GM12878 (cell line): ENCODE data around the gene CREB3L4.

ENCODE experiments used
- ASH2L ChIP-seq: fragments of 300-600, 200-600 bp; sonication (generic); IDR thresholded peaks from 2 replicates; pipeline ENCODE4 v1.6.1; 2017; ENCODE audit warnings: low read depth, mild to moderate bottlenecking, borderline replicate concordance
- CHD2 ChIP-seq: IDR thresholded peaks from 2 replicates; pipeline ENCODE4 v1.6.1; 2011; ENCODE audit warnings: low read depth, low read length, improper control_type of control experiment, borderline replicate concordance
- CREM ChIP-seq: IDR thresholded peaks from 2 replicates; pipeline ENCODE4 v1.6.1; 2014; ENCODE audit warnings: antibody characterized with exemption, low read depth
- CTCF ChIP-seq, 3 experiments: IDR thresholded peaks in 2 of 3; conservative IDR thresholded peaks in 1 of 3; 2 replicates each; pipeline ENCODE4 v1.5.1; 2011; ENCODE audit warnings: low read depth in 3 of 3, low read length in 3 of 3, mild to moderate bottlenecking in 3 of 3, control low read depth in 2 of 3, moderate library complexity in 2 of 3, inconsistent platforms in 1 of 3, mixed read lengths in 1 of 3; ENCODE audit not compliant: control insufficient read depth in 2 of 3, insufficient read depth in 1 of 3; ENCODE audit errors: extremely low read depth in 1 of 3
- ELK1 ChIP-seq: IDR thresholded peaks from 2 replicates; pipeline ENCODE4 v1.6.1; 2012; ENCODE audit warnings: low read depth, low read length, improper control_type of control experiment
- FOS ChIP-seq: IDR thresholded peaks from 3 replicates; pipeline ENCODE4 v1.6.1; 2011; ENCODE audit warnings: borderline replicate concordance; ENCODE audit not compliant: insufficient read length; ENCODE audit errors: extremely low read depth
- JUNB ChIP-seq: IDR thresholded peaks from 2 replicates; pipeline ENCODE4 v1.6.1; 2016; ENCODE audit warnings: antibody characterized with exemption, mild to moderate bottlenecking
- RBBP5 ChIP-seq: fragments of 200-600 bp; sonication (generic); conservative IDR thresholded peaks from 2 replicates; pipeline ENCODE4 v1.6.1; 2016
- SP1 ChIP-seq: IDR thresholded peaks from one replicate; pipeline ENCODE4 v1.6.1; 2011; ENCODE audit warnings: low read depth, low read length
- SREBF2 ChIP-seq: IDR thresholded peaks from 2 replicates; pipeline ENCODE4 v1.6.1; 2012; ENCODE audit warnings: mild to moderate bottlenecking, low read length
- ZNF622 ChIP-seq: fragments of 450-650 bp; IDR thresholded peaks from 2 replicates; pipeline ENCODE4 v1.6.1; 2017; ENCODE audit warnings: mild to moderate bottlenecking, inconsistent platforms
- TF ChIP-seq, protein P1 (sequence below): fragments of 450-650 bp; IDR thresholded peaks from 2 replicates; pipeline ENCODE4 v1.6.1; 2014; ENCODE audit warnings: mild to moderate bottlenecking
- TF ChIP-seq, protein P2 (sequence below): IDR thresholded peaks from 2 replicates; pipeline ENCODE4 v1.6.1; 2012; ENCODE audit warnings: low read length, inconsistent platforms

DNA sequence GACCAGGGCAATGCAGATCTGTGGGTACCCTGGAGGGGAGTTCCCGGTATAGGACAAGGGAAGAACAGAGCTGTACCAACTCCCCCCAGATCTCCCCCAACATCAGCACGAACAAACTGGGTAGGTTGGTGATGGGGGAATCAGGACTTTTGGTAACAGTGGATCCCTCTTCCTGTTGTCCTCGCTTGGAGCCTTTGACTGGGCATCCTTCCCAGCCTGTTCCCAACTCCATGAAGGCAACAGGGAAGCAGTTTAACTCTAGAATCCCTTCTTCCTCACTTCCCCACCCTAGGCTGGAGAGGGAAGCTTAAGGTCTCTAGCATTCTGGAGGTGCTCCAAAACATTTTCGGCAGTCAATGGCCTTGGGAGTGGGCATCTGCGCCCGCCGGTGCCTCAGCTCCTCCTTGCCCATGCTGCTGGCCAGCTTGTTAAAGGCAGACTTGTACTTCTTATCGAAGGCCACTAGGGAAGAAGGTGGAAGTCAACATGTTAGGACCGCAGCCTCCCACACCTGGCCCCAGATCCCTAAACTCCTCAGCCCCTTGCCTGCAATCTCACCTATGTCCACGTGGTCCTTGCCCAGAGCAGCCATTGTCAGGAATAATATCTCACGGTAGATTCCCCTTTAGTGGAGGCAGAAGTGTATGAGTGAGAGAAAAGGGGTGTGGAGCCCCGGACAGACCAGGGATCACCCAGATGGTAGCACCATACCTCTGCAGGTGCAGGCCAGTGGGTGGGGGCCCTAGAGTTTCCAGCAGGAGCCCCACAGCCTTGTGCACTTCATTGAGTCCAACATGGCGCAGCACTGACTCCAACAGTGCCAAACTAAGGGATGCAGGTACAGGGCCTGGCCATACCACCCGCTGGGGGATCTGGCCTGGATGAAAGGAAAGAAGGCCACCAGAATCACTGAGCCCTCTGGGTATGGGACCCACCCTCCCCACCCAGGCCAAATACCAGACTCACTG lies 37.4 kb upstream of the CREB3L4 start:
- TF ChIP-seq CHD2, result no peak
- no peak for TF ChIP-seq CTCF (IDR thresholded peaks at IDR 0.05 in 2 of 3, conservative IDR thresholded peaks at IDR 0.05 in 1 of 3; ENCODE audit: control insufficient read depth in 2 of 3, extremely low read depth in 1 of 3, insufficient read depth in 1 of 3, low read depth in 3 of 3, low read length in 3 of 3)
- TF ChIP-seq, protein P1, sequence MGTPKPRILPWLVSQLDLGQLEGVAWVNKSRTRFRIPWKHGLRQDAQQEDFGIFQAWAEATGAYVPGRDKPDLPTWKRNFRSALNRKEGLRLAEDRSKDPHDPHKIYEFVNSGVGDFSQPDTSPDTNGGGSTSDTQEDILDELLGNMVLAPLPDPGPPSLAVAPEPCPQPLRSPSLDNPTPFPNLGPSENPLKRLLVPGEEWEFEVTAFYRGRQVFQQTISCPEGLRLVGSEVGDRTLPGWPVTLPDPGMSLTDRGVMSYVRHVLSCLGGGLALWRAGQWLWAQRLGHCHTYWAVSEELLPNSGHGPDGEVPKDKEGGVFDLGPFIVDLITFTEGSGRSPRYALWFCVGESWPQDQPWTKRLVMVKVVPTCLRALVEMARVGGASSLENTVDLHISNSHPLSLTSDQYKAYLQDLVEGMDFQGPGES, result no peak
- no peak for TF ChIP-seq JUNB
- TF ChIP-seq ASH2L, result no peak
- no peak for TF ChIP-seq FOS
- TF ChIP-seq CREM, result no peak
- TF ChIP-seq ELK1, result no peak
- TF ChIP-seq RBBP5, result no peak
- no peak for TF ChIP-seq SP1
- TF ChIP-seq, protein P2, sequence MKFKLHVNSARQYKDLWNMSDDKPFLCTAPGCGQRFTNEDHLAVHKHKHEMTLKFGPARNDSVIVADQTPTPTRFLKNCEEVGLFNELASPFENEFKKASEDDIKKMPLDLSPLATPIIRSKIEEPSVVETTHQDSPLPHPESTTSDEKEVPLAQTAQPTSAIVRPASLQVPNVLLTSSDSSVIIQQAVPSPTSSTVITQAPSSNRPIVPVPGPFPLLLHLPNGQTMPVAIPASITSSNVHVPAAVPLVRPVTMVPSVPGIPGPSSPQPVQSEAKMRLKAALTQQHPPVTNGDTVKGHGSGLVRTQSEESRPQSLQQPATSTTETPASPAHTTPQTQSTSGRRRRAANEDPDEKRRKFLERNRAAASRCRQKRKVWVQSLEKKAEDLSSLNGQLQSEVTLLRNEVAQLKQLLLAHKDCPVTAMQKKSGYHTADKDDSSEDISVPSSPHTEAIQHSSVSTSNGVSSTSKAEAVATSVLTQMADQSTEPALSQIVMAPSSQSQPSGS, result no peak
- no peak for TF ChIP-seq SREBF2
- TF ChIP-seq ZNF622, result no peak
